Embryonic facial prominence (tissue), 1 donor: Measurements from ENCODE around the gene SUPT4H1.
"Not testable (repeated sequence)": the region's sequence is repeated elsewhere in the genome, so short reads cannot be mapped to it uniquely, and the experiment has no call there.

Experiments
- DNase-seq: peaks from one replicate; pipeline ENCODE4 v3.0.0-alpha.2; 2016; ENCODE audit errors: extremely low spot score

Gene SUPT4H1

GRCh38 chr17:58341136-58341860, 10.7 kb downstream of the SUPT4H1 start:
- not testable (repeated sequence) for DNase-seq

- DNase-seq = no peak
Measured at GRCh38 chr17:58340405-58340876, 11.6 kb downstream of the SUPT4H1 start.

GRCh38 chr17:58339755-58340404, 12.1 kb downstream of the SUPT4H1 start:
- no peak for DNase-seq

- DNase-seq = no peak
Measured at GRCh38 chr17:58338841-58339754, 12.9 kb downstream of the SUPT4H1 start.

GRCh38 chr17:58338454-58338840, 13.6 kb downstream of the SUPT4H1 start:
- no peak for DNase-seq

GRCh38 chr17:58337600-58338453, 14.2 kb downstream of the SUPT4H1 start:
- no peak for DNase-seq

- no peak for DNase-seq
Measured at GRCh38 chr17:58337210-58337599, 14.8 kb downstream of the SUPT4H1 start.

GRCh38 chr17:58336456-58337209, 15.4 kb downstream of the SUPT4H1 start:
- no peak for DNase-seq

GRCh38 chr17:58335779-58336455, 16.1 kb downstream of the SUPT4H1 start:
- DNase-seq = no peak

GRCh38 chr17:58335061-58335731, 16.8 kb downstream of the SUPT4H1 start:
- DNase-seq = no peak

- DNase-seq = no peak
Measured at GRCh38 chr17:58334661-58335060, 17.3 kb downstream of the SUPT4H1 start.

GRCh38 chr17:58334256-58334655, 17.7 kb downstream of the SUPT4H1 start:
- no peak for DNase-seq

GRCh38 chr17:58333736-58334207, 18.2 kb downstream of the SUPT4H1 start:
- no peak for DNase-seq

- DNase-seq = no peak
Measured at GRCh38 chr17:58332778-58333735, 18.9 kb downstream of the SUPT4H1 start.

GRCh38 chr17:58331815-58332777, 19.9 kb downstream of the SUPT4H1 start:
- DNase-seq = no peak

GRCh38 chr17:58330997-58331814, 20.8 kb downstream of the SUPT4H1 start:
- DNase-seq = no peak
